IMR-90 (cell line): ENCODE results near the gene TSPO.

Experiments
- CTCF ChIP-seq: conservative IDR thresholded peaks from 2 replicates; pipeline ENCODE4 v1.5.1; 2012; ENCODE audit warnings: mild to moderate bottlenecking, low read depth, low read length, improper control_type of control experiment
- POLR2A ChIP-seq: IDR thresholded peaks from 2 replicates; pipeline ENCODE4 v1.6.1; 2012; ENCODE audit warnings: mild to moderate bottlenecking, low read depth, low read length
- RCOR1 ChIP-seq: IDR thresholded peaks from 2 replicates; pipeline ENCODE4 v1.6.1; 2012; ENCODE audit warnings: mild to moderate bottlenecking, low read length, improper control_type of control experiment; ENCODE audit not compliant: insufficient replicate concordance
- SMC3 ChIP-seq: fragments of 150-350 bp; IDR thresholded peaks from 2 replicates; pipeline ENCODE4 v1.6.1; 2016; ENCODE audit warnings: low read depth, mild to moderate bottlenecking, antibody characterized with exemption, low read length, moderate library complexity

- TF ChIP-seq POLR2A (no peak), SMC3 (no peak), CTCF (no peak), RCOR1 (no peak)
Measured at GRCh38 chr22:43158778-43159483, 7.6 kb downstream of the TSPO start.
